Thymus (tissue), 11 donors: ENCODE results near the gene RASAL2. TPM values are rescaled to one million over a fixed set of nuclear protein-coding genes. Genes with fewer than 3 reads are reported as not detected.

ENCODE experiments used
- DNase-seq, 9 donors: peaks; one replicate each; pipeline ENCODE4 v3.0.0-alpha.2; 2013; ENCODE audit warnings: low spot score in 9 of 9, low read depth in 6 of 9, missing footprints in 1 of 9
- H3K27ac ChIP-seq, 2 donors: one replicate each; pipeline ENCODE4 v1.5.1; 2013; ENCODE audit warnings: control low read depth in 1 of 2, low read depth in 1 of 2, low read length in 1 of 2, mild to moderate bottlenecking in 1 of 2, moderate library complexity in 1 of 2
- H3K27me3 ChIP-seq, 2 donors: one replicate each; pipeline ENCODE4 v1.5.1; 2013; ENCODE audit warnings: low read length in 1 of 2; ENCODE audit not compliant: control insufficient read depth in 2 of 2, insufficient read depth in 1 of 2
- H3K36me3 ChIP-seq, 2 donors: one replicate each; pipeline ENCODE4 v1.5.1; 2013; ENCODE audit warnings: low read length in 1 of 2, mild to moderate bottlenecking in 1 of 2, moderate library complexity in 1 of 2; ENCODE audit not compliant: control insufficient read depth in 2 of 2, insufficient read depth in 2 of 2
- H3K4me1 ChIP-seq, 2 donors: one replicate each; pipeline ENCODE4 v1.5.1; 2013; ENCODE audit warnings: low read length in 2 of 2; ENCODE audit not compliant: control insufficient read depth in 2 of 2, insufficient read depth in 2 of 2
- H3K4me3 ChIP-seq, 2 donors: one replicate each; pipeline ENCODE4 v1.5.1; 2013; ENCODE audit warnings: low read length in 2 of 2, control low read depth in 1 of 2, mild to moderate bottlenecking in 1 of 2
- H3K9me3 ChIP-seq, 2 donors: one replicate each; pipeline ENCODE4 v1.5.1; 2013; ENCODE audit warnings: low read length in 1 of 2, mild to moderate bottlenecking in 1 of 2; ENCODE audit not compliant: control insufficient read depth in 2 of 2, insufficient read depth in 1 of 2
- WGBS: extraction: QIAGEN DNeasy Blood & Tissue Kit; methylation state at CpG from one replicate; pipeline ENCODE4 v1.1.7; 2013; 5-methylcytosine and 5-hydroxymethylcytosine counted together
- polyA plus RNA-seq: library from polyadenylated mRNA; stranded (reverse); fragments of 200-250 nt; gene quantifications from one replicate; pipeline ENCODE4 v1.2.3, GENCODE V29; 2013
- total RNA-seq: library from RNA; stranded (reverse); fragments of 120-200 nt; gene quantifications from one replicate; pipeline ENCODE4 v1.2.4, GENCODE V29; 2013
- donor health status: healthy.

Gene RASAL2
- total and polyA plus RNA-seq, 2 donors, result 1.9 to 2.6 TPM

- Histone ChIP-seq H3K9me3 (no peaks in the 10 kb centered on the region), H3K4me1 (no peaks in the 10 kb centered on the region), H3K36me3 (no peaks in the 10 kb centered on the region), H3K27ac (no peak overlapping the region), H3K4me3 (no peak overlapping the region), H3K27me3 (no peaks in the 10 kb centered on the region)
- 96% methylated on average over 8 of the region's 8 CpGs for WGBS
- no peak for DNase-seq
Measured at GRCh38 chr1:178066296-178066907, 27.5 kb upstream of the RASAL2 start.

- no peak overlapping the region for H3K27ac ChIP-seq
- H3K9me3 ChIP-seq, result no peaks in the 10 kb centered on the region
- no peak for DNase-seq
- no peak overlapping the region for H3K4me3 ChIP-seq
- H3K36me3 ChIP-seq, result no peaks in the 10 kb centered on the region
- H3K4me1 ChIP-seq, result no peaks in the 10 kb centered on the region
- no peaks in the 10 kb centered on the region for H3K27me3 ChIP-seq
- 53% methylated on average over 6 of the region's 6 CpGs for WGBS
Measured at GRCh38 chr1:178066908-178067614, 26.8 kb upstream of the RASAL2 start.

GRCh38 chr1:178071811-178072210 lies 22.1 kb upstream of the RASAL2 start:
- H3K36me3 ChIP-seq, result no peaks in the 10 kb centered on the region
- no peaks in the 10 kb centered on the region for H3K9me3 ChIP-seq
- DNase-seq, result peak in 5 of 9 donors; percentile 18 to 72 (median 27)
- WGBS, result 76% methylated on average over 2 of the region's 2 CpGs
- H3K27me3 ChIP-seq, result peaks cover 0 to 3% of the 10 kb centered on the region in 2 donors
- no peaks in the 10 kb centered on the region for H3K4me1 ChIP-seq
- no peak overlapping the region for H3K27ac ChIP-seq
- H3K4me3 ChIP-seq, result no peak overlapping the region

GRCh38 chr1:178072326-178072725 lies 21.6 kb upstream of the RASAL2 start:
- no peak overlapping the region for H3K4me3 ChIP-seq
- no peak for DNase-seq
- H3K4me1 ChIP-seq, result no peaks in the 10 kb centered on the region
- no peaks in the 10 kb centered on the region for H3K36me3 ChIP-seq
- H3K27me3 ChIP-seq, result peaks cover 0 to 3% of the 10 kb centered on the region in 2 donors
- no peak overlapping the region for H3K27ac ChIP-seq
- no peaks in the 10 kb centered on the region for H3K9me3 ChIP-seq

- Histone ChIP-seq H3K9me3 (no peaks in the 10 kb centered on the region), H3K4me1 (no peaks in the 10 kb centered on the region), H3K27ac (no peak overlapping the region), H3K27me3 (peaks cover 0 to 3% of the 10 kb centered on the region in 2 donors), H3K36me3 (no peaks in the 10 kb centered on the region), H3K4me3 (no peak overlapping the region)
- DNase-seq, result no peak
Measured at GRCh38 chr1:178075333-178075732, 18.6 kb upstream of the RASAL2 start.

- Histone ChIP-seq H3K4me1 (no peaks in the 10 kb centered on the region), H3K27me3 (peaks cover 0 to 3% of the 10 kb centered on the region in 2 donors), H3K36me3 (no peaks in the 10 kb centered on the region), H3K27ac (no peak overlapping the region), H3K4me3 (no peak overlapping the region), H3K9me3 (no peaks in the 10 kb centered on the region)
- DNase-seq, result no peak
- WGBS, result 94% methylated on average over 2 of the region's 2 CpGs
Measured at GRCh38 chr1:178076607-178077006, 17.3 kb upstream of the RASAL2 start.

- Histone ChIP-seq H3K27me3 (peaks cover 0 to 3% of the 10 kb centered on the region in 2 donors), H3K36me3 (no peaks in the 10 kb centered on the region), H3K9me3 (no peaks in the 10 kb centered on the region), H3K4me3 (no peak overlapping the region), H3K27ac (no peak overlapping the region), H3K4me1 (no peaks in the 10 kb centered on the region)
- DNase-seq, result no peak
Measured at GRCh38 chr1:178077917-178078316, 16.0 kb upstream of the RASAL2 start.

GRCh38 chr1:178086294-178086693 lies 7.6 kb upstream of the RASAL2 start:
- no peaks in the 10 kb centered on the region for H3K36me3 ChIP-seq
- no peaks in the 10 kb centered on the region for H3K27me3 ChIP-seq
- DNase-seq, result no peak
- H3K4me3 ChIP-seq, result no peak overlapping the region
- WGBS, result 95% methylated on average over 3 of the region's 3 CpGs
- no peaks in the 10 kb centered on the region for H3K9me3 ChIP-seq
- no peak overlapping the region for H3K27ac ChIP-seq
- no peaks in the 10 kb centered on the region for H3K4me1 ChIP-seq

- 27% methylated on average over 4 of the region's 4 CpGs for WGBS
- H3K9me3 ChIP-seq, result no peaks in the 10 kb centered on the region
- no peak overlapping the region for H3K4me3 ChIP-seq
- H3K4me1 ChIP-seq, result no peaks in the 10 kb centered on the region
- DNase-seq, result no peak
- H3K27me3 ChIP-seq, result no peaks in the 10 kb centered on the region
- no peak overlapping the region for H3K27ac ChIP-seq
- no peaks in the 10 kb centered on the region for H3K36me3 ChIP-seq
Measured at GRCh38 chr1:178086766-178087165, 7.1 kb upstream of the RASAL2 start.
